Activated CD4-positive, alpha-beta T cell treated with anti-CD3 and anti-CD28 coated beads, Interleukin-2, amount 50 U/mL, for 48 hours (primary cell): ENCODE measurements around the gene CTDSPL.

ENCODE experiments used
- DNase-seq, 2 experiments: peaks; one replicate each; pipeline ENCODE4 v3.0.0-alpha.2; 2020

CTDSPL gene

DNA sequence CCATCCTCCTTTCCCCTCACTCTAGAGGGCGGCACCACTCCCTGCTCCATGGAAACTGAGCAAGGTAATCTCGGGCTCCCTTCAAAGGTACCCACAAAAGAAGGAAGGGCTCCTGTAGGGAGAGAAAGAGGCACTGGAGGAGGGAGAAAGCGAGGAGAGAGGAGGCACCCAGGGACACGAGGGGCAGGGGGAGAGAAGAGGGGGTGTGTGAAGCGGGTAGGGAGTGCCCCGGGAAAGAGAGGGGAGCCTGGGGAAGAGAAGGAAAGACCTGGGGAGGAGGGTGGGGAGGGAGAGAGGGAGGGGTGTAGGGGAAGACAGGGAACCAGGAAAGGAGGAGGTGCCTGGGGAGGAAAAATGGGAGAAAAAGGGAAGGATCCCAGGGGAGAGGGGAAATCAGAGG lies 129.4 kb downstream of the CTDSPL start:
- DNase-seq = no peak

DNA sequence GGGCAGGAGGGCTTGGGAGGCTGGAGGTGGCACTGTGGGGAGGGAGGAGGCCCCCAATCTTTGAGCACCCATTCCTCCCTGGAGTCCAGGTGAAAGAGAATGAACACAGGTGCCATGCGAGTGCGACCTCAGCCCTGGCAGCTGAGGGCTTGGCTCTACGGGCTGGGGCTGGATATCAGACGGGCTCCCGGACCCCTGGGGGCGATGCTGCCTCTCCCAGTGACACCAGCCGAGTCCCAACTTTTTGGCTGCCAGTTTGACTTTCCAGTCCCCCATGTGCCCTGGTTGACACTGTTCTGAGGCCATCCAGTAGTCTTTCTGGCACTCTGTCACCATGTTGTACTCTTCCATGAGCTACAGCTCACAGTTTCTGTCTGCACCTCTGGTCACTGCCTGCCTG lies 130.1 kb downstream of the CTDSPL start:
- no peak for DNase-seq

DNA sequence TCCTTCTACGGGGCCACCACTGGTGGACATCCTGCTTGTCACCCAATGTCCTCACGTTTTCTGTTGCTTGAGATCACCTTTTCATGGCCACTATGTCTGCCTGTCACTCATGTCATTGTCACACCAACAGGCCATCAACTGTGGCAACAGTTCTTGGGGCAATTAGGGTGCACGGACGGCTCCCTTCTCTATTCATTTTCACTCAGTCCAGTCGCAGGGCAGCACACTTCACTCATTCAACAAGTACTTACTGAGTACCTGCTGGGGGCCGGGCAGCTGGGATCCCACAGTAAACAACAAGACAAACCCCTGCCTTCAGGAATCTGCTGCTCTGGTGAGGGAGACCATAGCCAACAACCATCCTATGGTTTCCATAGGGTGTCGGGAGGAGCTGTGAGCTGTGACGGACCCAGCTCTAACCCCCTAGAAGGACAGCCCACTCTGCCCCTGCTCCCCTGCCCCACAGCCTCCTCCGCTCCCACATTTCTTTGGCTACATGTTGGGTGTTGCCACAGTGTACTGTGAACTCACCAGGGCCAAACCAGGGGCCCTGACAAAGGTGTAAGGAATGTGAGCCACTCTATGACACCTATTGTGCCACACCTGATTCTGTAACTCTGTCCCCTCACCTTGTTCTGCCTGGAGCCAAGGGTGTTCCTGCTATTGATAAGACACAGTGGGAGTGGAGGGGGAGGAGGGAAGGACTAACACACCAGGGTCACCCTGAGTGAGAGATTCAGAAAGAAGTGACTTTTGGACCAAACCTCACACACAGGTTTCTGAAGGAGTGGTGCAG lies 130.8 kb downstream of the CTDSPL start:
- DNase-seq = no peak

DNA sequence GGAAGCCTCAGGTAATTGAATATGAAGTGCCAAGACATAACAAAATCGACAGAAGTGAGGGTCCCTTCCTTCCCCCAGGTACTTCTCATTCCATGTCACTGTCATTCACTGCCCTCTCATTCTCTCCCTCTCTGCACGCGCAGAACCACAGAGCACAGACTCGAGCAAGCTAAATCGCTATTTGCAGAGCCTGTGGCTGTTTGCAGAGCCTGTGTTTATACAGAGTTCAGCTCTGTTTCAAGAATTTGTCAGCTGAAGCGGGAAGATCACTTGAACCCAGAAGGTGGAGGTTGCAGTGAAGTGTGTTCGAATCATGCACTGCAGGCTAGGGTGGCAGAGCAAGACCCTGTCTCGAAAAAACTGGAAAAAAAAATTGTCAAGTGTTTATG lies 131.4 kb downstream of the CTDSPL start:
- no peak for DNase-seq

DNA sequence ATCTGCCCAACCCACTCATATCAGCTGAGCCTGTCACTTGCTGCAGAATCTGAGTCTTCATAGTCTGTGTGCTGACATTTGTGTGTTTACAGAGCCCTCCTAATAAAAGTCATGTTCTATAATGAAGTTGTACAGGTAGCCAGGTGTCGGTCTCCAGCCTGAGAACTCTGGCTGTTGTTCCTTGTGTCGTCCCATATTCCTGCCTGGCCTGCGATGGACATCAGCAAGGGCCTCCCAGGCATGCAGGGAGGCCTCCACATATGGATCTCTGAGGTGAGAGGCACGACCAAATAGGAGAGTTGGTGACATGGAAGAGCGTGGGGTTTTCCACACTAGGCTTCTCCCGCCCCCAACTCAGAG lies 131.8 kb downstream of the CTDSPL start:
- DNase-seq = no peak

DNA sequence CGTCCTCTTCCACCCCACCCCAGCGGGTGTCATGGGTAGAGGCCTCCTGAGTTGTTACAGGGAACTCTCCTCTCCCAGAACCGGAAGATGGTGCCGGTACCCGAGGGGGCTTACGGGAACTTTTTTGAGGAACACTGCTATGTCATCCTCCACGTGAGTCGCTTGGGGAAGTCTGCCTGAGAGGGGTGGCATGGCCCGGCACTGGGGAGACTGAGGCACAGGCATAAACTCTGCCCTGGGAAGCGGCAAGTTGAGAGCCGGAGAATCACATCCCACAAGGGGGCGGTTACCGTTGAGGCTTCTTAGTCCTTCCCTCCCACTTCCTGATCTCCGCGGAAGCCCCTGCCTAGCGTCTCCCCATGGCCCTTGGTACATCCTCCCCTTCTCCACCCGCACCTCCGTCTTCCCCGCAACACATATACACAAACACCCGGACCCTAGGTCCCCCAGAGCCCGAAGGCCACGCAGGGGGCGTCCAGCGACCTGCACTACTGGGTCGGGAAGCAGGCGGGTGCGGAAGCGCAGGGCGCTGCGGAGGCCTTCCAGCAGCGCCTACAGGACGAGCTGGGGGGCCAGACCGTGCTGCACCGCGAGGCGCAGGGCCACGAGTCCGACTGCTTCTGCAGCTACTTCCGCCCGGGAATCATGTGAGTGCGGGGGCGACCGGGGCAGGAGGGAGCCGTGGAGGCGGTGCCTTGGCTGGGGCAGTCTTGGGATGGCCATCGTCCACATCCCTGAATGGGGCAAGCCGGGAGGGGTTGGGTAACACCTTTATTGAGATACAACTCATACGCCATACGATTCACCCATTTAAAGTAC lies 132.3 kb downstream of the CTDSPL start:
- peak; percentile 79 to 83 for DNase-seq

DNA sequence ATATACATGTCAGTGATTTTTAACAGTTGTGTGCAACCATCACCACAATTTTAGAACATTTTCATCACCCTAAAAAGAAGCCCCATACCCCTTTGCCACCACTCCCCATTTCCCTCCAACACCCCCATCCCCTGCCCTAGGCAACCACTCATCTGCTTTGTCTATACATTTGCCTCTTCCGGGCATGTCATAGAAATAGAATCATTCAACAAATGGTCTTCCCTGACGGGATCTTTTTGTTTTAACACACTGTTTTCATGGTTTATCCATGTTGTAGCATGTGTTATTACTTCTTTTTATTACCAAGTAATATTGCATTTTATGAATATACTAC lies 132.9 kb downstream of the CTDSPL start:
- DNase-seq = no peak

DNA sequence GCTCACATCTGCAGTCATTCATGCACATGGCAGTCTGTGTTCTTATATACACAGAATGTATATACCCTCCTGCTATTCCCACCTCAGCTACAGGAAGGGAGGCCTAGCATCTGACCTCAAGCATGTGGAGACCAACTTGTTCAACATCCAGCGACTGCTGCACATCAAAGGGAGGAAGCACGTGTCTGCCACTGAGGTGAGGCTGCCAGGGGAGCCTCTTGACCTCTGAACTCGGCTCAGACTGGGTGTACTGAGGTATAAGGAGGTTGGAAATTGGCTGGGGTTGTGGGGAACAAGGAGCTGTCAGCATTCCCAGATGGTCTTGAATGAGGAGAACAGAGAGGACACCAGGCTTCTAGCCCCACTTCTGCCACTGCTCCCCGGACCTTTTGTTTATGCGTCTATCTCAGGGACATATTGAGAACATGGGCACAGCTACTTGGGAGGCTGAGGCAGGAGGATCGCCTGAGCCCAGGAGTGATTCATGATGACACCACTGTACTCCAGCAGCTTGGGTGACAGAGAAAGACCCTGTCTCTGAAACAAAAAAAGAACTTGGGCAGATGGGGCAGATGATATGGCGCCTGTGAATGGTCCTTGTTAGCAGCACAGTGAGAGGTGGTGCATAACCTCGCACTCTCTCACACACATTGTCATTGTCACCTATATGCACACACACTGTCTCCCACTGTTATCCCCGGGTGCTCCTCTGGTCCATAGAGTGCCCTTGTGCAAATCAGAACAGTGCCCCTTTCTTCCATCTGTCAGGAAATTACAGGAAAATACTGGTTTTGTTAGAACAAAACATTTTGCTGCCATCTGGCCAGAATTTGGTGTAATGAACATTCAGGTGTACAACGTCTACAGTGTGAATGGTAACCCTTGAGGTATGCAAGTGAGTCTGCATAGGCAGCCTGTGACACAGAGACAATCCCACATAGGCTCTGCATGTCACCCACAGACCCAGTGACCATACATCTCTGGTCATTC lies 134.3 kb downstream of the CTDSPL start:
- DNase-seq = no peak

DNA sequence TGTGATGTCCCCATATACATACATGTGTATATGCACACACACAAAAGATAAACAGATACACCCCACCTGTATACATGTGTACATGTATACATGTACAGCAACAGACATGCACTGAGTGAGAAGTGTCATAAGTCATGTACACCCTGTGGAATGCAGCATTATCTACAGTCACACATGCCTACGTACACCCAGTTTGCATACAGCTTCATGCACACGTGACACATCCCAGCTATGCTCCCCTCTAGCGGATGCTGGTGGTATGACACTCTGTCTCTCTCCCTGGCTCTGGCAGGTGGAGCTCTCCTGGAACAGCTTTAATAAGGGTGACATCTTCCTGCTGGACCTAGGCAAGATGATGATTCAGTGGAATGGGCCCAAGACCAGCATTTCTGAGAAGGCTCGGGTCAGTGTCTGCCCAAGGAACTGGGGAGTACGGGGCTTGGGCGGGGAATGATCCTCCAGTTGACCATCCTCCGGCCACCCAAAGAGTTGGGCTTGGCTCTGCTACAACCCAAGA lies 135.2 kb downstream of the CTDSPL start:
- DNase-seq = peak; percentile 86 to 87

DNA sequence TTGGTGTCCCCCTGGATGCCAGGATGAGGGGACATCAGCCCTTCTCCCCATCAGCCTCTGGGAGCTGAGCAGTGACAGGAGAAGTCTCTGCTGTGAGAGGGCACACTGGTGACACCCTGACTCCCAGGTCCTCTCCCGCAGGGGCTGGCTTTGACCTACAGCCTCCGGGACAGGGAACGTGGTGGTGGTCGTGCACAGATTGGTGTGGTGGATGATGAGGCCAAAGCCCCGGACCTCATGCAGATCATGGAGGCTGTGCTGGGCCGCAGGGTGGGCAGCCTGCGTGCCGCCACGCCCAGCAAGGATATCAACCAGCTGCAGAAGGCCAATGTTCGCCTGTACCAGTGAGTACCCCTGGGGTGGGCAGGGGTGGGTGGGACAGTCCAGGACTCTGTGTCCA lies 135.7 kb downstream of the CTDSPL start:
- no peak for DNase-seq

DNA sequence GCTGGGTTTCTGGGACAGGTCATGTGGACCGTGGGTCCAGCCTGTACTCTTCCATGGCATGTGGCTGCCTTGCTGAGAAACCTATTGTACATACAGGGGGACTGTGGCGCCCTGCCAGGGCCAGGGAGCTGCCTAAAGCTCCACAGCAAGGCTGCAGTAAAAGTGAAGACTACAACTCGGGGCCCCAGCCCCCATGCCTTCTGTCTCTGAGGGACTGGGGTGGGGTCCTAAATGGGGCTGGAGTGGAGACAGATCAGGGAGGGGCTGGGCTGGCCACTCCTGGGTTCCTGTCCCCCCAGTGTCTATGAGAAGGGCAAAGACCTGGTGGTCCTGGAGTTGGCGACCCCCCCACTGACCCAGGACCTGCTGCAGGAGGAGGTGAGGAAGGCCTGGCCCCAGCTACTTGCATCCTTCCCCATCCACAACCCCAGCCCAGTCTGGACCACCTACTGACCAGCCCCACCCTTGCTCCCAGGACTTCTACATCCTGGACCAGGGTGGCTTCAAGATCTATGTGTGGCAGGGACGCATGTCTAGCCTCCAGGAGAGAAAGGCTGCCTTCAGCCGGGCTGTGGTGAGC lies 136.2 kb downstream of the CTDSPL start:
- DNase-seq = no peak

DNA sequence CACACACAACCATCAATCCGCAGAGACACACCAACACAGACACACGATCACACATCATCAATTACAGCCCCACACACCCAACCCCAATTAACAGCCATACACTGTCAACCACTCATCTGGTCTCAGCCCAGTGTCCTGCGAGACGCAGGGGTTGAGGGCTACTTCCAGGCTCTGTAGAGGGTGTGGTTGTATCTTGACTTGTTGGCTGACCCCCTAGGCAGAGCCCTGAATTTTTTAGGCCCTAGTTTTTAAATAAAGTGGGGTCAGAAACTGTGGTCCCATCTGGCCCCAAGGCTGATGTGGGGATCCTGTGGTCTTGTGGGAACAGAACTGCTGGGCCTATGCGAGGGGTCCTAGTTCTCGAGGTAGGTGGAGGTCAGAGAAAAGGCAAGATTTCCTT lies 138.2 kb downstream of the CTDSPL start:
- DNase-seq = no peak

DNA sequence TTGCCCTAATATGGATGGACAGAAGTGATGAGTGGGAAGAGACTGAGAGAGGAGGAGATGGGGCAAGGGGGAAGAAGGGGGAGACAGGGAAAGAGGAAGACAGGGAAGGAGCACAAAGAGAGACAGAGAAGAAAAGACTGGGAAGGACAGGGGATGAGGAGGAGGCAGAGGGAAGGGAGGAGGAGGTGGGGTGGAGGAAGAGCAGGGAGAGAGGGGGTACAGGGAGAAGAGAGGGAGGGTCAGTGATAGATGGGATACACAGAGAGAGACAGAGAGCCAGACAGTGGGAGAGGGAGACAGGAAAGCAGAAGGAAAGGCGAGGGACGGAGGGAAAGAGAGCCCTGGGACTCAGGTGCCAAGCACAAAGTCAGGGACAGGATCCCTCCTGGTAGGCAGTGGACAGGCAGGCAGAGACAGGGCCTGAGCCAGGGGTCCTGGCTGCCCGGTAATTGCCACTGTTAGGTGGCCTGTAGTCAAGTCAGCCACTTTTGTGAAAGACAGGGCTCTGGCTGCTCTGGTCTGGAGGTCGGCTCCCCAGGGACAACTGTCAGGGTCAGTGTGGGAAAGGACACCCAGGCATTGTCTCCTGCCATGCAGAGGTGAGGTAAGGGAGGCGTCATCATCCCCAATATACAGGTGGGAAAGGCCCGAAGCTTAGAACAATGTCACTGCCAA lies 138.7 kb downstream of the CTDSPL start:
- no peak for DNase-seq

DNA sequence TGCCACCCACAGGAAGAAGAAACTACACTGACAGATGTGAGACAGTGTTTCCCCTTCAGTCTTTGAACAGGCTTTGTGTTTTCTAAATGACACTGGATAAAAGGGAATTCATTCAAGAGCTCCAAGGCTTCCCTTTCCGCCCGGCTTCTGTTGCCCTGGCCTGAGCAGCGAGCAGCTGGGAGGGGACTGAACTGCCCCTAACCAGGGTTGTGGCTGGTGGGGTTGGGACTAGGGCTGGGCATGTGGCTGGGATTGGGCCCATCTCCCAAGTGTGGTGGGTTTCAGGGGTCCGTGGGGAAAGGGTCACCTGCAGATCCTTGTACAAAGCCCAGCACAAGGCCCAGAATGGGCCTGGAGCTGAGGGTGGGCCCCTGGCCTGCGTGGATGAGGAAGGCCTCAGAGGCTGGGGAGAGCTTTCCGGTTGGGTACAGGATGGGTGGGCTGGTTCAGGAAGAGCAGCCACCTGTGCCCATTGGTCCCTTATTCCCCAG lies 139.3 kb downstream of the CTDSPL start:
- DNase-seq = no peak

DNA sequence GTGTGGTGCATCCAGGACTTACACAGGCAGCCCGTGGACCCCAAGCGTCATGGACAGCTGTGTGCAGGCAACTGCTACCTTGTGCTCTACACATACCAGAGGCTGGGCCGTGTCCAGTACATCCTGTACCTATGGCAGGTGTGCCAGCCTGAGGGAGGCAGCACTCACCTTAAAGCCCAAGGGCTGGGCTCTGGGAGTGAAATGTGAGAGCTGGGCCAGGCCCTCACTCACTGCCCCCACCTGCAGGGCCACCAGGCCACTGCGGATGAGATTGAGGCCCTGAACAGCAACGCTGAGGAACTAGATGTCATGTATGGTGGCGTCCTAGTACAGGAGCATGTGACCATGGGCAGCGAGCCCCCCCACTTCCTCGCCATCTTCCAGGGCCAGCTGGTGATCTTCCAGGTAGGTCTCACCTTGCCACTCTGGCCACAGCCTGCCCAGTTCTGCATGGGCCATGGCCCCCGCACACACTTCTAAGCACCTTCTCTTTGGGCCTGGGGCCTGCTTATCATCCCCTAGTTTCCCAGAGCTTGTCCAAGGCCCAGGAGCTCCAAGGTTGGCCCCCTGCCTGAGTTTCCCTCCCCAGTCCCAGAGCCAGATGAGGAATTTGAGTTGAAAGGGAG lies 139.9 kb downstream of the CTDSPL start:
- no peak for DNase-seq

DNA sequence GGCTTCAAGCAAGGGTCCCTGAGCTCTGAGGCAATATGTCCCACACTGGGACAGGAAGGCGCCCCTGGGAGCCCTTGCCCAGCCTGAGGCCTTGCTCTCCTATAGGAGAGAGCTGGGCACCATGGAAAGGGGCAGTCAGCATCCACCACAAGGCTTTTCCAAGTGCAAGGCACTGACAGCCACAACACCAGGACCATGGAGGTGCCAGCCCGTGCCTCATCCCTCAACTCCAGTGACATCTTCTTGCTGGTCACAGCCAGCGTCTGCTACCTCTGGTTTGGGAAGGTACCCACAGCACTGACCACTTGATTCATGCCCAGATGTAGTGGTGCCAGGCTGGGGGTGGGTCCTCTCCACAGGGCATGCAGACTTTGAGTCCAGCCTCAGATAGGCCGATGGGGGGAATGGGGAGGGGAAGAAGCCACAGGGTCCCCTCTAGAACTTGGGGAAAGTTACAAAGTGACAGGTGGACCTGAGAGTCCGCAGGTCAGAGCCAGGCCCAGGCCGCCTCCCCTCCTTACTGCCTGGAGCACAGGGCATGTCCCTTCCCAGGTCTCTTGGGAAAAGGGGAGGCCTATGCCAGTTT lies 140.7 kb downstream of the CTDSPL start:
- no peak for DNase-seq

DNA sequence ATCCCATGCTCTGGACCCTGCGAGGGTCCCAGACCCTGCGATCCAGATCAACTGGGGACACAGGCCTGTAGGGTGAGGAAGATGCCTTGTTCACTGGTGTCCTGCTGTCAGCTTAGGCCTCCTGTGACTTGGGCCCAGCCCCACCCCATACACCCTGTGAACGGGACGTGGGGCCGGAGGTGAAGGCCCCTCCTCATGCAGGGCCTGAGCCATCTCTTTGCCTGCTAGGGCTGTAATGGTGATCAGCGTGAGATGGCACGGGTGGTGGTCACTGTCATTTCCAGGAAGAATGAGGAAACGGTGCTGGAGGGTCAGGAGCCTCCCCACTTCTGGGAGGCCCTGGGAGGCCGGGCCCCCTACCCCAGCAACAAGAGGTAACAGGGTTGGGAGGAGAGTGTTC lies 141.3 kb downstream of the CTDSPL start:
- no peak for DNase-seq

DNA sequence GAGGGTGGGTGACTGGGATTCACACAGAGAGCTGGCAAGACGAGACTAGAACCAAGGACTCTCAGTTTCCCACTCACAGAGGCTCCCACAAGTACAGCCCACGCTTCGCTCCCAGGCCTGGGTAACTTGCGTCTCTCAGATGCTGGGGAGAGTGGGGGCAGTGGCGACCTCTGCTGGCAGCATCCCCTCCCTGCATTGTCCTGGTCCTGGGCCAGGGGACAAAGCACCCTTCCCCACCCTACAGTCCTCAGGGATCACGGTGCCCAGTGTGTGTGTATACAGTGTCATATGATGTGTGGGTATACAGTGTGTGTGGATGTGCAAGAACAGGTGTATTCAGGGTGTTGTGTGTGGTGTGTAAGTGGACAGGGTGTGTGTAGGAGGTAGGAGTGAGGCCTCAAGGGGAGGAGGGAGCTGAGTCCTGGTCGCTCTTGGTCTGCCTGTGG lies 141.7 kb downstream of the CTDSPL start:
- DNase-seq = peak; percentile 74 to 78

DNA sequence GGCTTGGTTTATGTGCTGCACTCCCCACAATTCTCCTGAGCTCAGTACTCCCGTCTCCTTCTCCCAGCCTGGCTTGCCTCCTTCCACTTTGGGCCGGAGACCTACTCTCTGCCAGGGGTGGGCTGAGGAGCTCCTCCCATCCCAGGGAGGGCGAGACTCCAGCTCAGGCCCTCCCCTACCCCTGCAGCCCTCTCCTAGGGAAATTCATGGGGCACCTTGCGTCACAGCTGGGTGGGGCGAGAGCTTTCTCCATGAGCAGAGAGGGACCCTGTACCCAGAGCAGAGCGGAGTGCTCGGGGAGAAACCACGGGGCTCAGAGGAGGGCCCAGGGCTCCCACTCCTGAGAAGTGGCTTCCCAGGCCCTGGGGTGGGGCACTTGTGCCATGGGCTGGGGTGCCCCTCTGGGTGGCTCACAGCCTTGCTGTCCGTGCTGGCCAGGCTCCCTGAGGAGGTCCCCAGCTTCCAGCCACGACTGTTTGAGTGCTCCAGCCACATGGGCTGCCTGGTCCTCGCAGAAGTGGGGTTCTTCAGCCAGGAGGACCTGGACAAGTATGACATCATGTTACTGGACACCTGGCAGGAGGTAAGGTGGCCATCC lies 142.2 kb downstream of the CTDSPL start:
- no peak for DNase-seq

DNA sequence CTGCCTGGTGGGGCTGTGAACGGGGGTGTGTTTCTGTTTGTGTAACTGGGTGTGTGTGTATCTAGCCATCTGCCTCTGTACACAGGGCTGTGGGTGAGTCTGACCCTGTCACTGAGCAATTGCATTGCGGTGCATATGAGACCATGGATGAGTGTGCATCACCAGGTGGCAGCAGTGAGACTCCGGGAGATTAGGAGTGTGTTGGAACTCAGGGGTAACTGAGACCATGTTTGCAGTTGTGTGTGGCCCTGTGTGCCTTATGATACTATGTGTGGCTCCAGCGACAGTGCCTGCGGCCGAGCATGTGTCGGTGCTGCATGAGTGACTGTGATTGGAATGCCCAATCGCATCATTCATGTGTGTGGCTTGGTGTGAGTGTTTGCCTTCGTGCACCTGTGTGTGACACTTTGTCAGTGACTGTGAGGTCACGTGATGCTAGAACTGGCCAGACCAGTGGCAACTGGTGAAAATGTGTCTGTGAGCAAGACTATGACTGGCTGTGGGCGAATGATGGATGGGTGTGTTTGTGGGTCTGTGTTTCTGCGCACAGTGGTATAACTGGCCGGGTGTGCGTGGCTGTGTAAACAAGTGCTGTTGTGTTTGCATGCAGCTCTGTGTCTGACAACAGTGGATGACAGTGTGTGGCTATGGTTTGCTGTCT lies 142.9 kb downstream of the CTDSPL start:
- peak; percentile 57 to 67 for DNase-seq
